ENCODE measurements around the gene PKNOX2. TPM values are rescaled to one million over a fixed set of nuclear protein-coding genes. Genes with fewer than 3 reads are reported as not detected.

PKNOX2 gene
- polyA plus RNA-seq, 1 experiment: 0.02 TPM

DNA sequence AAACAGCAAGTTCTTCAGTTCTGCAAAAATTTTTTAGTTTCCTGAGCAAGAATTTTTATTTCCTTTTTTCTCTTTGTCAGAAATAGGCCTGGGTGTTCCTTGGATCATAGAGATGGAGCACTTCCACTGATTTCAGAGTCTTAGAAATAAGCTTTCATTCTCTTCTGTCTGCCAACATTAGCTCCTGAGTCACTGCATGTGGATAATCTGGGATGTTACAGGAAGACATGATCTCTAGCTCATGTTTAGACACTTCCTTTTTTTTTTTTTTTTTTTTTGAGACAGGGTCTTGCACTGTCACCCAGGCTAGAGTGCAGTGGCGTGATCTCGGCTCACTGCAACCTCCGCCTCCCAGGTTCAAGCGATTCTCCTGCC is 39.9 kb upstream of the PKNOX2 start:
- no peak overlapping the region for H3K4me3 ChIP-seq (ENCODE audit: low read depth, low read length)
- POLR2A ChIA-PET: no interaction called here
- CTCF ChIA-PET: interaction anchor here (1.0 to 2.6 kb wide), 7 partner anchors 12 to 305 kb away, joined by 4 to 12 read pairs (median 5); partner anchors contain the start of gene TMEM218
- peaks cover 5% of the 10 kb centered on the region for H3K27me3 ChIP-seq (ENCODE audit: control insufficient read depth, insufficient read depth, low read length)
- no peak for DNase-seq (ENCODE audit: low read depth)
- H3K36me3 ChIP-seq (ENCODE audit: control insufficient read depth, insufficient read depth, low read length): no peaks in the 10 kb centered on the region
- TF ChIP-seq, protein P1, sequence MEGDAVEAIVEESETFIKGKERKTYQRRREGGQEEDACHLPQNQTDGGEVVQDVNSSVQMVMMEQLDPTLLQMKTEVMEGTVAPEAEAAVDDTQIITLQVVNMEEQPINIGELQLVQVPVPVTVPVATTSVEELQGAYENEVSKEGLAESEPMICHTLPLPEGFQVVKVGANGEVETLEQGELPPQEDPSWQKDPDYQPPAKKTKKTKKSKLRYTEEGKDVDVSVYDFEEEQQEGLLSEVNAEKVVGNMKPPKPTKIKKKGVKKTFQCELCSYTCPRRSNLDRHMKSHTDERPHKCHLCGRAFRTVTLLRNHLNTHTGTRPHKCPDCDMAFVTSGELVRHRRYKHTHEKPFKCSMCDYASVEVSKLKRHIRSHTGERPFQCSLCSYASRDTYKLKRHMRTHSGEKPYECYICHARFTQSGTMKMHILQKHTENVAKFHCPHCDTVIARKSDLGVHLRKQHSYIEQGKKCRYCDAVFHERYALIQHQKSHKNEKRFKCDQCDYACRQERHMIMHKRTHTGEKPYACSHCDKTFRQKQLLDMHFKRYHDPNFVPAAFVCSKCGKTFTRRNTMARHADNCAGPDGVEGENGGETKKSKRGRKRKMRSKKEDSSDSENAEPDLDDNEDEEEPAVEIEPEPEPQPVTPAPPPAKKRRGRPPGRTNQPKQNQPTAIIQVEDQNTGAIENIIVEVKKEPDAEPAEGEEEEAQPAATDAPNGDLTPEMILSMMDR (IDR thresholded peaks at IDR 0.05; ENCODE audit: insufficient read depth, low read depth, low read length): no peak

DNA sequence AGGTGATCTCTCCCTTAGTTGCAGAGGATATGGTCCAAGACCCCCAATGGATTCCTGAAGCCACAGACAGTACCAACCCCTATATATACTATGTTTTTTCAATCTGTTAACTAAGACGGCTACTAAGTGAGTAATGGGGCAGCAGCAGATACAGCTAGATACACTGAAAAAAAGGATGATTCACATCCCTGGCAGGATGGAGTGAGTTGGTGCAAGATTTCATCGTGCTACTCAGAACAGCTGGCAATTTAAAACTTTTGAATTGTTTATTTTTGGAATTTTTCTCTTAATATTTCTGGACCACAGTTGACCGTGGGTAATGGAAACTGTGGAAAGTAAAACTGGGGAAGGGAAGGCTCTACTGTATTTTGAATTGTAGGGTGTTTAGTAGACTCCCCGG is 36.1 kb upstream of the PKNOX2 start:
- TF ChIP-seq, protein P1 (IDR thresholded peaks at IDR 0.05; ENCODE audit: insufficient read depth, low read depth, low read length): no peak
- 0 out of 2 replicates have a peak, but pooled peaks cover 1% of the 10 kb centered on the region for H3K27me3 ChIP-seq (ENCODE audit: control insufficient read depth, insufficient read depth, low read length)
- CTCF ChIA-PET: interaction anchor here (1.4 to 2.6 kb wide), 2 partner anchors 12 to 14 kb away, joined by 6 to 12 read pairs; no protein-coding TSS in a partner anchor
- POLR2A ChIA-PET: no interaction called here
- no peak overlapping the region for H3K4me3 ChIP-seq (ENCODE audit: low read depth, low read length)
- no peaks in the 10 kb centered on the region for H3K36me3 ChIP-seq (ENCODE audit: control insufficient read depth, insufficient read depth, low read length)
- DNase-seq (ENCODE audit: low read depth): no peak

DNA sequence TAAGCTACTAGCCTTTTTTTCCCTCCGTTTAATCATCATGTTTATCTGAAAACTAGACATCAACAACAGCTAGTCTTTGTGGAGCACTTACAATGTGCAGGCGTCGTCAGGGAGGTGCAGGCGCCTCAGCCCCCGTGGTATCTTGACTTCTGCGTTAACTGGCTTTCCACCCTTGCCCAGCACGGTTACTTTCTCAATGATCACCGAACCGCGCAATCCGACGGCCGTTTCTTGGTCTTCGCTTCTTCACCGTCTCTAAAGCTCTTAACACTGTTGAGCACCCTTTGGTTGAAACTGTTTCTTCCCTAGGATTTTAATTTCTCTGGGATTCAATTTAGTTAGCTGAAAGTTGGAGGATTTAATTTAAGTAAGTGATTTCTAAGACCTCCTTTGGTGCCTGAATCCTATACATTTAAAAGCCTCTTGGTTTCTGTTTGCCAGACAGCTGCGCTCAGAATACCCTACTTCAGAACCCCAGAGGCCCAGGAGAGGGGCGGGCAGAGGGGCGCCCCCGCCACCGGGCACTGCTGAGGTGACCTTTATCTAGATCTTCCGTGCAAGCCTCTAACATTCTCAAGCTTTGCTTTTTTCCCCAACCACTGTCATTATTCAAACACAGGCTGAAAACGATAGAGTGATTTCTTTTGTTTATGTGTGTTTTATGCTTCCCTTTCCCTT is 35.1 kb upstream of the PKNOX2 start:
- Histone ChIP-seq H3K36me3 (ENCODE audit: control insufficient read depth, insufficient read depth, low read length) (no peaks in the 10 kb centered on the region), H3K4me3 (ENCODE audit: low read depth, low read length) (no peak overlapping the region), H3K27me3 (ENCODE audit: control insufficient read depth, insufficient read depth, low read length) (peaks cover 4% of the 10 kb centered on the region)
- POLR2A ChIA-PET: no interaction called here
- TF ChIP-seq, protein P1 (IDR thresholded peaks at IDR 0.05; ENCODE audit: insufficient read depth, low read depth, low read length): no peak
- DNase-seq (ENCODE audit: low read depth): no peak
- CTCF ChIA-PET: interaction anchor here (1.0 to 2.6 kb wide), 4 partner anchors 11 to 38 kb away, joined by 3 to 12 read pairs (median 4); no protein-coding TSS in a partner anchor

DNA sequence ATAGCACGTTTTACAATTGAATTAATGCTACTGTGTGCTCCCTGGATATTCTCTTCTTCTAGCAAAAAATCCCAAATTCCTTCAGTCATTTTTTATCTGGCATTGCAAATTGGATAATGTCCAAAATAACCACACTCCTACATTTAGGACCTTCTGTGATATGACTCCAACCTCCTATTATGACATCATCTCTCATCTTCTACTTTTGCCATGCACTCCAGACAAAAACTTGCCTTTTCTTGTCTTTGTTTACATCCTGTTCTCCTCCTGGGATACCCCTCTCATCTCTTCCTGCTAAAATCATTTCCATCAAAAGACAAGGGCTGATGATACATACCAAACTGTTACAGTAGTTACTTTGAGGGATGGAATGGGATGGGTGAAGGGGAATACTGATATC is 32.5 kb upstream of the PKNOX2 start:
- TF ChIP-seq, protein P1 (IDR thresholded peaks at IDR 0.05; ENCODE audit: insufficient read depth, low read depth, low read length): no peak
- DNase-seq (ENCODE audit: low read depth): no peak
- H3K4me3 ChIP-seq (ENCODE audit: low read depth, low read length): no peak overlapping the region
- POLR2A ChIA-PET: no interaction called here
- H3K27me3 ChIP-seq (ENCODE audit: control insufficient read depth, insufficient read depth, low read length): peaks cover 5% of the 10 kb centered on the region
- CTCF ChIA-PET: interaction anchor here (0.9 to 1.6 kb wide), 2 partner anchors 10 to 256 kb away, joined by 3 read pairs; no protein-coding TSS in a partner anchor
- H3K36me3 ChIP-seq (ENCODE audit: control insufficient read depth, insufficient read depth, low read length): no peaks in the 10 kb centered on the region

DNA sequence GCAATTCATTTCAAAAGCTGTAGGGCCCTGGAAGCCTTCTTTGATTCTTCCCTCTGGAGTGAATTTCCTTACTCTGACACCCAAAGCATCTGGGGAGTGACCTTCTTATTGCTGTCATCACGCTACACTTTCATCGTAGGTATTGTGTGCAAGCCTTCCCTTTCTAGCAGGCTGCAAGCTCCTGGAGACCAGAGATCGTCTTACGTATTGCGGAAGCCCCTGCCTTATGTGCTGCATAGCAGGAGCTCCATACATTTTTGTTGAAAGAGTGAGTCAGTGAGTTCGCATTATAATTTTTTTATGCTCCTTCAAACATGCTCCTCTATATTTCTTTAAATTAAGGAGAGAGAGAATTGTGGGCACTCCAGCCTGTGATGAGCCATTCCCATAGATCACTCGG is 32.0 kb upstream of the PKNOX2 start:
- DNase-seq (ENCODE audit: low read depth): no peak
- TF ChIP-seq, protein P1 (IDR thresholded peaks at IDR 0.05; ENCODE audit: insufficient read depth, low read depth, low read length): no peak
- Histone ChIP-seq H3K4me3 (ENCODE audit: low read depth, low read length) (no peak overlapping the region), H3K36me3 (ENCODE audit: control insufficient read depth, insufficient read depth, low read length) (no peaks in the 10 kb centered on the region), H3K27me3 (ENCODE audit: control insufficient read depth, insufficient read depth, low read length) (peaks cover 5% of the 10 kb centered on the region)
- POLR2A ChIA-PET: no interaction called here
- CTCF ChIA-PET: interaction anchor here (0.9 to 1.6 kb wide), 3 partner anchors 9 to 257 kb away, joined by 3 read pairs; no protein-coding TSS in a partner anchor

Data from BJ (cell line).